ENCODE data around the gene JPH2.
A peak's percentile ranks its signal among the peaks of the same experiment; 100 is the strongest.

JPH2 gene

DNA sequence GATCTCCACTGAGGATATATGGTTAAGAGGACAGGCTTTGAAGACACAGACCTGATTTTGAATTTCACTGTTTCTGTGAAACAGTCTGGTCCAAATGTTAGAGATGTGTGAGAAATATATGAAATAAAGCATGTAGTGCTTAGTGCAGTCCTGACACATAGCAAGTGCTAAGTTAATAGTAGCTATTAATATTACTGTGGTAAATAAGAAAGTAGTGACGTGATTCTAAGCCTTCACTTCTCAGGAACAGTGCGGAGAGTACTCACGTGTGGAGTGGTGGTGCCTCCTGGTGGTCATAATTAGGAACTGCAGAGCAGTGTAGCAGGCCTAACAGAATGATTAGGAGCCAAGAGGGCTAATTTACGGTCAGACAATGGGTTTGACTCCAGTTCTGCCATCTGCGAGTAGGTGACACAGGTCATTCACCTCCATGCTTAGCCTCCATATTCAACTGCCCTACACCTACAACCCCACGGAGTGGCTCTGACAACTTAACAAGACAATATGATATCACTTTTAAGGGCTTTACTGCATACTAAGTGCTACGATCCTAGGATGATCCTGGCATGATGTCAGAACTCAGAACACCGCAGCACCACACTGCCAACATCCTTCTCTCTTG, 106.2 kb downstream of the JPH2 start:
- Histone ChIP-seq H3K4me3 (IDR thresholded peaks at IDR 0.05; ENCODE audit: insufficient read depth, low read depth, low read length) (no peak overlapping the region), H3K27ac (peak overlapping the region; percentile 75), H2AFZ (ENCODE audit: low read depth) (peak overlapping the region; percentile 50), H3K79me2 (ENCODE audit: insufficient read depth, low read depth) (no peaks in the 10 kb centered on the region), H3K27me3 (ENCODE audit: insufficient read depth, low read depth) (no peaks in the 10 kb centered on the region), H3K4me1 (ENCODE audit: low read depth, poor library complexity, severe bottlenecking) (peaks cover 41% of the 10 kb centered on the region), H3K9ac (peak overlapping the region; percentile 43), H4K20me1 (ENCODE audit: insufficient read depth) (no peaks in the 10 kb centered on the region), H3K36me3 (ENCODE audit: insufficient read depth) (no peaks in the 10 kb centered on the region), H3K4me2 (peak overlapping the region; percentile 69)
- TF ChIP-seq, protein P1, sequence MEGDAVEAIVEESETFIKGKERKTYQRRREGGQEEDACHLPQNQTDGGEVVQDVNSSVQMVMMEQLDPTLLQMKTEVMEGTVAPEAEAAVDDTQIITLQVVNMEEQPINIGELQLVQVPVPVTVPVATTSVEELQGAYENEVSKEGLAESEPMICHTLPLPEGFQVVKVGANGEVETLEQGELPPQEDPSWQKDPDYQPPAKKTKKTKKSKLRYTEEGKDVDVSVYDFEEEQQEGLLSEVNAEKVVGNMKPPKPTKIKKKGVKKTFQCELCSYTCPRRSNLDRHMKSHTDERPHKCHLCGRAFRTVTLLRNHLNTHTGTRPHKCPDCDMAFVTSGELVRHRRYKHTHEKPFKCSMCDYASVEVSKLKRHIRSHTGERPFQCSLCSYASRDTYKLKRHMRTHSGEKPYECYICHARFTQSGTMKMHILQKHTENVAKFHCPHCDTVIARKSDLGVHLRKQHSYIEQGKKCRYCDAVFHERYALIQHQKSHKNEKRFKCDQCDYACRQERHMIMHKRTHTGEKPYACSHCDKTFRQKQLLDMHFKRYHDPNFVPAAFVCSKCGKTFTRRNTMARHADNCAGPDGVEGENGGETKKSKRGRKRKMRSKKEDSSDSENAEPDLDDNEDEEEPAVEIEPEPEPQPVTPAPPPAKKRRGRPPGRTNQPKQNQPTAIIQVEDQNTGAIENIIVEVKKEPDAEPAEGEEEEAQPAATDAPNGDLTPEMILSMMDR (conservative IDR thresholded peaks at IDR 0.05; ENCODE audit: low read depth, low read length), result peak; percentile 100

DNA sequence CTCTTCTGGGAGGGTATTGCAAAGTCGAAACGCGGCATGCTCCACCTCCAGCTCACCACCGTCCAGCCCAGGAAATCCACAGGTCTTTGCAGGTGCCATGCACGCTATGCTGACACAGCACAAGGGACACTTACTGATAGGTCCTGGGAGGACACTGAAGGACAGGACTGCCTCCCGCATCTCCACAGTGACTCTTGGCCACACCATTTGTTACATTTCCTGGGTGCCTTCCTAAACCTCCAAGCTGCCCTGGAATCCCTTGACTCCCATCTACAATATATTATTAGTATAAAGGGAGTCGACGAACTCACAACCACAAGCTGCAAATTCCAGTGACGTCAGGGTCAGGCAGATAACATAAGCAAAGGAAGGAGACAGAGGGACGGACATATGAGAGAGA, 106.9 kb downstream of the JPH2 start:
- Histone ChIP-seq H3K4me3 (IDR thresholded peaks at IDR 0.05; ENCODE audit: insufficient read depth, low read depth, low read length) (no peak overlapping the region), H4K20me1 (ENCODE audit: insufficient read depth) (no peaks in the 10 kb centered on the region), H3K4me2 (peak overlapping the region; percentile 69), H3K4me1 (ENCODE audit: low read depth, poor library complexity, severe bottlenecking) (peaks cover 41% of the 10 kb centered on the region), H3K27me3 (ENCODE audit: insufficient read depth, low read depth) (no peaks in the 10 kb centered on the region), H3K9ac (peak overlapping the region; percentile 43), H3K79me2 (ENCODE audit: insufficient read depth, low read depth) (no peaks in the 10 kb centered on the region), H3K36me3 (ENCODE audit: insufficient read depth) (no peaks in the 10 kb centered on the region), H3K27ac (peak overlapping the region; percentile 75), H2AFZ (ENCODE audit: low read depth) (peak overlapping the region; percentile 50)
- TF ChIP-seq, protein P1 (conservative IDR thresholded peaks at IDR 0.05; ENCODE audit: low read depth, low read length), result no peak

DNA sequence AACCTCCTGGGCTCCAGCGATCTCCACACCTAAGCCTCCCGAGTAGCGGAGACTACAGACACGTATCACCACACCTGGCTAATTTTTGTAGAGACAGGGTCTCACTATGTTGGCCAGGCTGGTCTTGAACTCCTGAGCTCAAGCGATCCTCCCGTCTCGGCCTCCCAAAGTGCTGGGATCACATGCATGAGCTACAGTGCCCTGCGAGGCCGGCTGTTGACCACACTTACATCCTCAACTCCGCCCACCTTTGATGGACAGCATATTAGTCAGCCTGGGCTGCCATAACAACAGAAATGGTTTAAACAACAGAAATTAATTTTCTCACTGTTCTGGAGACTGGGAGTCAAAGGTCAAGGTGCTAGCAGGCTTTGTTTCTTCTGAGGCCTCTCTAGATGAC, 107.7 kb downstream of the JPH2 start:
- Histone ChIP-seq H3K27me3 (ENCODE audit: insufficient read depth, low read depth) (no peaks in the 10 kb centered on the region), H3K27ac (peak overlapping the region; percentile 75), H3K79me2 (ENCODE audit: insufficient read depth, low read depth) (no peaks in the 10 kb centered on the region), H3K4me2 (peak overlapping the region; percentile 69; the same call in 1 of the 2 replicates), H3K9ac (peak overlapping the region; percentile 43; the same call in 1 of the 2 replicates), H3K4me3 (IDR thresholded peaks at IDR 0.05; ENCODE audit: insufficient read depth, low read depth, low read length) (no peak overlapping the region), H2AFZ (ENCODE audit: low read depth) (no peak overlapping the region), H4K20me1 (ENCODE audit: insufficient read depth) (no peaks in the 10 kb centered on the region), H3K36me3 (ENCODE audit: insufficient read depth) (no peaks in the 10 kb centered on the region), H3K4me1 (ENCODE audit: low read depth, poor library complexity, severe bottlenecking) (peaks cover 41% of the 10 kb centered on the region)
- TF ChIP-seq, protein P1 (conservative IDR thresholded peaks at IDR 0.05; ENCODE audit: low read depth, low read length), result no peak

DNA sequence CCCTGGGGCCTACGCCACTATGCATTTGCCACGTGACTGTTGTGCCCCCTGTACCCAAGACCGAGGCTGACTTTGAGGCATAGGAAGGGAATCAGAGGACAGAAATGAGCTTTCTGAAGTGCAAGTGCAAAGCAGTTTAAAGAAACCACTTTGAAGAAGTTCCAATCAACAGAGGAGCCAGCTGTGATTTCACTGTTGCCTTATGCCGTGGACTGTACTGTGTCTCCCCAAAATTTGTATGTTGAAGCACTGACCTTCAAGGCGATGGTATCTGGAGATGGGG, 111.1 kb downstream of the JPH2 start:
- Histone ChIP-seq H3K4me1 (ENCODE audit: low read depth, poor library complexity, severe bottlenecking) (peaks cover 59% of the 10 kb centered on the region), H3K36me3 (ENCODE audit: insufficient read depth) (no peaks in the 10 kb centered on the region), H3K27me3 (ENCODE audit: insufficient read depth, low read depth) (no peaks in the 10 kb centered on the region), H3K4me2 (no peak overlapping the region), H3K27ac (no peak overlapping the region), H2AFZ (ENCODE audit: low read depth) (no peak overlapping the region), H3K4me3 (IDR thresholded peaks at IDR 0.05; ENCODE audit: insufficient read depth, low read depth, low read length) (no peak overlapping the region), H3K79me2 (ENCODE audit: insufficient read depth, low read depth) (no peaks in the 10 kb centered on the region), H3K9ac (no peak overlapping the region), H4K20me1 (ENCODE audit: insufficient read depth) (no peaks in the 10 kb centered on the region)
- TF ChIP-seq, protein P1 (conservative IDR thresholded peaks at IDR 0.05; ENCODE audit: low read depth, low read length), result no peak
